HCT116 (cell line): ENCODE results near the gene CRIP1.

Experiments
- EZH2phosphoT487 ChIP-seq: fragments of 200-600 bp; IDR thresholded peaks from 2 replicates; pipeline ENCODE4 v1.6.1; 2018; ENCODE audit warnings: antibody characterized with exemption, borderline replicate concordance
- ZNF274 ChIP-seq: fragments of 200-500 bp; sonication (Bioruptor generic); IDR thresholded peaks from 2 replicates; pipeline ENCODE4 v1.6.1; 2014; ENCODE audit warnings: mild to moderate bottlenecking, low read depth, low read length, inconsistent platforms
- TF ChIP-seq, protein P1 (sequence below), 3 experiments: fragments of 200-600 bp in 1 of 3; sonication (generic) in 1 of 3; IDR thresholded peaks in 2 of 3; conservative IDR thresholded peaks in 1 of 3; 2 replicates each; pipeline ENCODE4 v1.5.1; 2012 to 2017; ENCODE audit warnings: low read depth in 2 of 3, low read length in 2 of 3, antibody characterized with exemption in 1 of 3, borderline replicate concordance in 1 of 3, control low read depth in 1 of 3, mild to moderate bottlenecking in 1 of 3, mixed read lengths in 1 of 3, mixed run types in 1 of 3, moderate library complexity in 1 of 3; ENCODE audit not compliant: insufficient read depth in 1 of 3
- TF ChIP-seq, protein P2 (sequence below): IDR thresholded peaks from 2 replicates; pipeline ENCODE4 v1.6.1; 2011; ENCODE audit warnings: mild to moderate bottlenecking, low read length, moderate library complexity; ENCODE audit not compliant: insufficient replicate concordance; ENCODE audit errors: extremely low read depth

DNA sequence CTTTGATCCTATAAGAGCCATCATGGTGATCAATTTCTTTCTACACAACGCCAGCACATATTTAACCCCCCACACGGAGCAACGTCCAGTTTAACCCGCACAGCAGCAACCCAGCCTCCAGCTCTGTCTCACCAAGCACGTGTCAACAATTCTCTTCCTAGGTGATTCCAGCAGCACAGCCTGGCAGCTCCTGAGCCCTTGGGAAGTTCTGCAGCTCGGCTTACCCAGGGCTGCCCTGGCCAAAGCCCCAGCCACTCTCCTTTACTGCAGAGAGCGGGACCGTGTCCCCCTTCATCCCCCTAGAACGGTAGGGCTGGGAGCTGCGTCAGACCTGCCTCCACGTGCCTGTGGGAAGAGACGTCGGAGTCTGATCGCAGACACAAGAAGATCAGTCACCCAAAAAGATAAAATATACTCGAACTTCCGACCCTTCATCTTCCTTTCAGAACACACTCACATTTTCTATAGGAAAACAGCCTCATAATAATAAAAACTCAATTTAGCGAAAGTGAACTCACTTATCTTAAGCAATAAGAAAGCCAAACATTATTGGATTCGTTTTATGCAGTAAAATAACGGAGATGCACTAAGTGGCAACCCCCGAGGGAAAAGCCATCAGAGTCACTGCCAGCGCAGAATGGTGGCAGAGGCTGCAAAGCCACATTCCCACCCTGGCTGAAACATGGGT, 47.3 kb downstream of the CRIP1 start:
- TF ChIP-seq, protein P1, sequence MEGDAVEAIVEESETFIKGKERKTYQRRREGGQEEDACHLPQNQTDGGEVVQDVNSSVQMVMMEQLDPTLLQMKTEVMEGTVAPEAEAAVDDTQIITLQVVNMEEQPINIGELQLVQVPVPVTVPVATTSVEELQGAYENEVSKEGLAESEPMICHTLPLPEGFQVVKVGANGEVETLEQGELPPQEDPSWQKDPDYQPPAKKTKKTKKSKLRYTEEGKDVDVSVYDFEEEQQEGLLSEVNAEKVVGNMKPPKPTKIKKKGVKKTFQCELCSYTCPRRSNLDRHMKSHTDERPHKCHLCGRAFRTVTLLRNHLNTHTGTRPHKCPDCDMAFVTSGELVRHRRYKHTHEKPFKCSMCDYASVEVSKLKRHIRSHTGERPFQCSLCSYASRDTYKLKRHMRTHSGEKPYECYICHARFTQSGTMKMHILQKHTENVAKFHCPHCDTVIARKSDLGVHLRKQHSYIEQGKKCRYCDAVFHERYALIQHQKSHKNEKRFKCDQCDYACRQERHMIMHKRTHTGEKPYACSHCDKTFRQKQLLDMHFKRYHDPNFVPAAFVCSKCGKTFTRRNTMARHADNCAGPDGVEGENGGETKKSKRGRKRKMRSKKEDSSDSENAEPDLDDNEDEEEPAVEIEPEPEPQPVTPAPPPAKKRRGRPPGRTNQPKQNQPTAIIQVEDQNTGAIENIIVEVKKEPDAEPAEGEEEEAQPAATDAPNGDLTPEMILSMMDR (IDR thresholded peaks at IDR 0.05 in 2 of 3, conservative IDR thresholded peaks at IDR 0.05 in 1 of 3; ENCODE audit: borderline replicate concordance in 1 of 3, insufficient read depth in 1 of 3, low read depth in 2 of 3, low read length in 2 of 3), result no peak
- TF ChIP-seq, protein P2, sequence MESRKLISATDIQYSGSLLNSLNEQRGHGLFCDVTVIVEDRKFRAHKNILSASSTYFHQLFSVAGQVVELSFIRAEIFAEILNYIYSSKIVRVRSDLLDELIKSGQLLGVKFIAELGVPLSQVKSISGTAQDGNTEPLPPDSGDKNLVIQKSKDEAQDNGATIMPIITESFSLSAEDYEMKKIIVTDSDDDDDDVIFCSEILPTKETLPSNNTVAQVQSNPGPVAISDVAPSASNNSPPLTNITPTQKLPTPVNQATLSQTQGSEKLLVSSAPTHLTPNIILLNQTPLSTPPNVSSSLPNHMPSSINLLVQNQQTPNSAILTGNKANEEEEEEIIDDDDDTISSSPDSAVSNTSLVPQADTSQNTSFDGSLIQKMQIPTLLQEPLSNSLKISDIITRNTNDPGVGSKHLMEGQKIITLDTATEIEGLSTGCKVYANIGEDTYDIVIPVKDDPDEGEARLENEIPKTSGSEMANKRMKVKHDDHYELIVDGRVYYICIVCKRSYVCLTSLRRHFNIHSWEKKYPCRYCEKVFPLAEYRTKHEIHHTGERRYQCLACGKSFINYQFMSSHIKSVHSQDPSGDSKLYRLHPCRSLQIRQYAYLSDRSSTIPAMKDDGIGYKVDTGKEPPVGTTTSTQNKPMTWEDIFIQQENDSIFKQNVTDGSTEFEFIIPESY, result no peak
- TF ChIP-seq EZH2phosphoT487 (no peak), ZNF274 (no peak)
